Endothelial cell of umbilical vein (primary cell): ENCODE data around the gene CYP26C1. TPM values are rescaled to one million over a fixed set of nuclear protein-coding genes. Genes with fewer than 3 reads are reported as not detected.

Experiments used
- BruUV-seq: library from RNA; stranded (reverse); fragments of 400-500 nt; replicated peaks from 2 replicates; lab custom pipeline; 2021; lab: Mats Ljungman, UMichigan
- CTCF ChIA-PET: fragments of 300-600, 350-600 bp; sonication (Branson Sonifier 250); formaldehyde crosslinking; loops from one replicate; lab custom pipeline; 2021; ENCODE audit warnings: antibody characterized with exemption, inconsistent platforms; lab: Charles Lee
- POLR2A ChIA-PET: fragments of 300-600, 350-600 bp; sonication (Branson Sonifier 250); formaldehyde crosslinking; loops from one replicate; lab custom pipeline; 2021; ENCODE audit warnings: antibody characterized with exemption, inconsistent platforms; lab: Charles Lee
- DNase-seq: peaks from one replicate; pipeline ENCODE4 v3.0.0-alpha.2; 2011; ENCODE audit warnings: low read depth, low spot score
- FAIRE-seq: peaks from 2 replicates; lab custom pipeline; 2011; peaks lifted over from hg19 to GRCh38; lab: Jason Lieb, UNC
- H2AFZ ChIP-seq: 2 replicates; pipeline ENCODE4 v1.6.0; 2012; ENCODE audit warnings: low read depth, low read length, control low read depth, inconsistent platforms
- H3K27ac ChIP-seq: 2 replicates; pipeline ENCODE4 v1.5.1; 2011; ENCODE audit warnings: low read depth, mild to moderate bottlenecking, control low read depth, low read length, moderate library complexity; ENCODE audit not compliant: insufficient read depth
- H3K27me3 ChIP-seq, 2 experiments: 2 replicates each; pipeline versions ENCODE4 v1.6.0 to v1.6.1; 2011; ENCODE audit warnings: low read length in 2 of 2, mixed read lengths in 1 of 2; ENCODE audit not compliant: control insufficient read depth in 2 of 2, insufficient read depth in 2 of 2
- H3K36me3 ChIP-seq, 2 experiments: 2 replicates in 1 of 2; 3 replicates in 1 of 2; pipeline ENCODE4 v1.5.1; 2011; ENCODE audit warnings: low read length in 2 of 2, mild to moderate bottlenecking in 1 of 2, moderate library complexity in 1 of 2; ENCODE audit not compliant: control insufficient read depth in 2 of 2, insufficient read depth in 2 of 2; ENCODE audit errors: extremely low read depth in 1 of 2
- H3K4me1 ChIP-seq: 3 replicates; pipeline ENCODE4 v1.5.1; 2011; ENCODE audit warnings: mild to moderate bottlenecking, low read length; ENCODE audit not compliant: control insufficient read depth, insufficient read depth; ENCODE audit errors: extremely low read depth
- H3K4me2 ChIP-seq: 2 replicates; pipeline ENCODE4 v1.6.1; 2011; ENCODE audit warnings: low read length, control low read depth, mixed read lengths; ENCODE audit not compliant: insufficient read depth
- H3K4me3 ChIP-seq, 3 experiments: fragments of 200-600 bp in 1 of 3; sonication (generic), shearing (Covaris generic) in 1 of 3; replicated peaks in 1 of 3; 2 replicates each; pipeline ENCODE4 v1.5.1; 2011 to 2016; ENCODE audit warnings: control low read depth in 3 of 3, low read length in 3 of 3, mild to moderate bottlenecking in 2 of 3, inconsistent platforms in 1 of 3, low read depth in 1 of 3, moderate library complexity in 1 of 3; ENCODE audit not compliant: insufficient read depth in 1 of 3
- H3K79me2 ChIP-seq: 2 replicates; pipeline ENCODE4 v1.6.0; 2012; ENCODE audit warnings: low read length, inconsistent platforms; ENCODE audit not compliant: control insufficient read depth, insufficient read depth
- H3K9ac ChIP-seq: replicated peaks from 2 replicates; pipeline ENCODE3; 2011; ENCODE audit warnings: low read length, control low read depth; ENCODE audit not compliant: insufficient read depth; ENCODE audit errors: extremely low read depth
- H3K9me1 ChIP-seq: replicated peaks from 3 replicates; pipeline ENCODE4 v1.6.0; 2011; ENCODE audit warnings: mild to moderate bottlenecking, low read length; ENCODE audit not compliant: control insufficient read depth, insufficient read depth; ENCODE audit errors: extremely low read depth
- H3K9me3 ChIP-seq: replicated peaks from 2 replicates; pipeline ENCODE4 v1.5.1; 2012; ENCODE audit warnings: low read length, inconsistent platforms; ENCODE audit not compliant: control insufficient read depth, insufficient read depth
- H4K20me1 ChIP-seq: replicated peaks from 2 replicates; pipeline ENCODE3; 2011; ENCODE audit warnings: mild to moderate bottlenecking, low read length; ENCODE audit not compliant: control insufficient read depth, insufficient read depth; ENCODE audit errors: extremely low read depth
- CTCF ChIP-seq, 2 donors: IDR thresholded peaks; 1 replicate in 1 of 2; 2 replicates in 1 of 2; pipeline ENCODE4 v1.5.1; 2011; ENCODE audit warnings: low read length in 2 of 2, mild to moderate bottlenecking in 2 of 2, moderate library complexity in 2 of 2, control low read depth in 1 of 2, inconsistent platforms in 1 of 2, low read depth in 1 of 2; ENCODE audit not compliant: insufficient read depth in 1 of 2; ENCODE audit errors: extremely low read depth in 1 of 2
- EZH2 ChIP-seq: IDR thresholded peaks from 2 replicates; pipeline ENCODE4 v1.6.1; 2012; ENCODE audit warnings: borderline replicate concordance, low read depth, mild to moderate bottlenecking, moderate library complexity, low read length, inconsistent platforms; ENCODE audit not compliant: severe bottlenecking
- FOS ChIP-seq: IDR thresholded peaks from 2 replicates; pipeline ENCODE4 v1.6.1; 2011; ENCODE audit warnings: mild to moderate bottlenecking, low read length, moderate library complexity, borderline replicate concordance; ENCODE audit not compliant: insufficient read depth
- GATA2 ChIP-seq: IDR thresholded peaks from 2 replicates; pipeline ENCODE4 v1.7.0; 2011; ENCODE audit warnings: low read depth, mild to moderate bottlenecking, moderate library complexity, mixed read lengths, low read length; ENCODE audit not compliant: insufficient read length, insufficient read depth
- JUN ChIP-seq: IDR thresholded peaks from 2 replicates; pipeline ENCODE4 v1.6.1; 2011; ENCODE audit warnings: borderline replicate concordance, low read depth; ENCODE audit not compliant: insufficient read length, insufficient read depth
- MAX ChIP-seq: IDR thresholded peaks from 2 replicates; pipeline ENCODE4 v1.6.1; 2011; ENCODE audit not compliant: insufficient read depth, insufficient read length
- MYC ChIP-seq: IDR thresholded peaks from one replicate; pipeline ENCODE4 v1.6.1; 2011; ENCODE audit warnings: mild to moderate bottlenecking, low read depth, low read length
- POLR2A ChIP-seq: IDR thresholded peaks from 2 replicates; pipeline ENCODE4 v1.6.1; 2012; ENCODE audit warnings: low read depth, mild to moderate bottlenecking, control low read depth, low read length
- POLR2AphosphoS5 ChIP-seq: IDR thresholded peaks from 2 replicates; pipeline ENCODE4 v1.6.1; 2012; ENCODE audit warnings: low read depth, mild to moderate bottlenecking, control low read depth, low read length, moderate library complexity; ENCODE audit not compliant: insufficient read depth
- dilution Hi-C: fragments of 300-500 bp; cut with MboI; formaldehyde crosslinking; loops from one replicate; pipeline ENCODE4 v1.15.0; 2019; ENCODE audit warnings: low sequenced_read_pairs; ENCODE audit not compliant: extremely low pct_ligation_motif_present
- intact Hi-C: fragments of 100-400 bp; cut with micrococcal nuclease; formaldehyde crosslinking; loops from one replicate; pipeline ENCODE4 v1.10.0; 2022
- polyA plus RNA-seq, 4 experiments: library from polyadenylated mRNA; depleted of rRNA in 3 of 4; stranded (reverse) in 3 of 4; unstranded in 1 of 4; fragments of >200 nt; gene quantifications; 2 replicates each; pipeline versions ENCODE4 v1.2.1 to v1.2.3, GENCODE V29; 2011 to 2012; ENCODE audit warnings: missing spikeins in 1 of 4
- total RNA-seq: library from RNA; stranded (reverse); gene quantifications from 2 replicates; pipeline ENCODE4 v1.2.3, GENCODE V29; 2021

CYP26C1 gene
- total and polyA plus RNA-seq, 2 donors (not counting 3 experiments of a cell fraction or from before 2014, with no cell fraction given), result 0.12 to 3.0 TPM

GRCh38 chr10:93103953-93104352, 43.4 kb downstream of the CYP26C1 start:
- CTCF ChIA-PET, result interaction anchor here (1.5 to 4.1 kb wide), 2 partner anchors 12 to 39 kb away, joined by 3 to 25 read pairs; no protein-coding TSS in a partner anchor
- Histone ChIP-seq H3K27me3 (no peaks in the 10 kb centered on the region), H3K9me3 (no peaks in the 10 kb centered on the region), H3K27ac (no peak overlapping the region), H3K4me1 (no peaks in the 10 kb centered on the region), H3K9ac (no peak overlapping the region), H3K4me2 (no peak overlapping the region), H2AFZ (no peak overlapping the region), H3K79me2 (no peaks in the 10 kb centered on the region), H3K4me3 (no peak overlapping the region), H3K36me3 (no peaks in the 10 kb centered on the region), H3K9me1 (no peaks in the 10 kb centered on the region), H4K20me1 (no peaks in the 10 kb centered on the region)
- POLR2A ChIA-PET, result no interaction called here
- intact Hi-C loops, result no loop called here
- dilution Hi-C loops, result loop anchor here (25.0 kb wide), 1 partner anchor 183 kb away; no protein-coding TSS in a partner anchor
- BruUV-seq, result no TSS peak
- FAIRE-seq, result no peak
- DNase-seq, result no peak
- no peak for TF ChIP-seq CTCF (IDR thresholded peaks at IDR 0.05; ENCODE audit: extremely low read depth in 1 of 2, insufficient read depth in 1 of 2, low read depth in 1 of 2, low read length in 2 of 2)
- no peak for TF ChIP-seq POLR2AphosphoS5
- no peak for TF ChIP-seq POLR2A
- no peak for TF ChIP-seq FOS
- no peak for TF ChIP-seq MAX
- no peak for TF ChIP-seq EZH2
- TF ChIP-seq GATA2, result no peak
- no peak for TF ChIP-seq MYC
- TF ChIP-seq JUN, result no peak
